T-helper 1 cell treated with Interleukin-12 subunit alpha and Interleukin-12 subunit beta and Interleukin-4 antibody, amounts not matched to agents 30 μg/mL and 1 μg/mL, for 36 hours (primary cell): ENCODE results near the gene POLR2C.

Experiments
- H3K27ac Mint-ChIP-seq: one replicate; pipeline ENCODE4 v1.8.0; 2021; ENCODE audit warnings: mild to moderate bottlenecking, mixed read lengths
- H3K27me3 Mint-ChIP-seq: one replicate; pipeline ENCODE4 v1.8.0; 2021; ENCODE audit warnings: low read depth, mixed read lengths
- H3K36me3 Mint-ChIP-seq: one replicate; pipeline ENCODE4 v1.8.0; 2021; ENCODE audit warnings: low read depth, mixed read lengths
- H3K4me1 Mint-ChIP-seq: one replicate; pipeline ENCODE4 v1.8.0; 2021; ENCODE audit warnings: low read depth, mixed read lengths
- H3K4me3 Mint-ChIP-seq: one replicate; pipeline ENCODE4 v1.8.0; 2021; ENCODE audit warnings: mild to moderate bottlenecking, moderate library complexity, mixed read lengths
- H3K9me3 Mint-ChIP-seq: one replicate; pipeline ENCODE4 v1.8.0; 2021; ENCODE audit warnings: mixed read lengths

POLR2C gene

GRCh38 chr16:57471852-57472664, 9.6 kb downstream of the POLR2C start:
- Mint-ChIP-seq H3K9me3 (no peaks in the 10 kb centered on the region), H3K27ac (no peak overlapping the region), H3K4me3 (no peak overlapping the region), H3K27me3 (no peaks in the 10 kb centered on the region), H3K36me3 (peaks cover 25% of the 10 kb centered on the region), H3K4me1 (peaks cover 12% of the 10 kb centered on the region)

DNA sequence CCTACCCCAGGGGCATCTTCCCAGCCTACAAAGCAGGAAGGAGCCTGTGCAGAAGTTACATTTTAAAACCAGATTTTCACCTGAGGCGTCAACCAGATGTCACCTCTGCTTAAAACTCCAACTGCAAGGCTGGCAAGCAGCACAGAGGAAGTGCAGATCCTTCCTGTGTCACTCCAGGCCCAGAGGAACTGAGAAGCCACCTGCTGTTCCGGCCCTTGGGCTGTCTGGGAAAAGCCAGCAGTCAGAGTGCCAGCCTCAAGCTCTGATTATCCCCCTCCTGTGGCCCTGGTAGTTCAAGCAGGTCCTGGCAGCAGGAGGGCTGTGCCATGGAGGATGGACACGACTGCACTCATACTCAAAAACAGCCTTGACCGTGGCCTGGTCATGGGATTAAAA, 10.2 kb downstream of the POLR2C start:
- Mint-ChIP-seq H3K36me3 (peaks cover 21% of the 10 kb centered on the region), H3K27me3 (no peaks in the 10 kb centered on the region), H3K9me3 (no peaks in the 10 kb centered on the region), H3K4me1 (peaks cover 12% of the 10 kb centered on the region), H3K4me3 (no peak overlapping the region), H3K27ac (no peak overlapping the region)

GRCh38 chr16:57473176-57473840, 10.8 kb downstream of the POLR2C start:
- Mint-ChIP-seq H3K9me3 (no peaks in the 10 kb centered on the region), H3K27ac (no peak overlapping the region), H3K27me3 (no peaks in the 10 kb centered on the region), H3K4me1 (peaks cover 12% of the 10 kb centered on the region), H3K4me3 (no peak overlapping the region), H3K36me3 (peaks cover 18% of the 10 kb centered on the region)

- peaks cover 12% of the 10 kb centered on the region for H3K36me3 Mint-ChIP-seq
- H3K9me3 Mint-ChIP-seq, result no peaks in the 10 kb centered on the region
- H3K4me3 Mint-ChIP-seq, result no peak overlapping the region
- H3K27ac Mint-ChIP-seq, result no peak overlapping the region
- H3K27me3 Mint-ChIP-seq, result peaks cover 3% of the 10 kb centered on the region
- H3K4me1 Mint-ChIP-seq, result peaks cover 12% of the 10 kb centered on the region
These were observed 11.4 kb downstream of the POLR2C start for GRCh38 chr16:57473906-57474305.

GRCh38 chr16:57474671-57475661, 12.5 kb downstream of the POLR2C start:
- peaks cover 7% of the 10 kb centered on the region for H3K36me3 Mint-ChIP-seq
- H3K9me3 Mint-ChIP-seq, result no peaks in the 10 kb centered on the region
- peak overlapping the region; percentile 46 for H3K27ac Mint-ChIP-seq
- H3K4me1 Mint-ChIP-seq, result peaks cover 15% of the 10 kb centered on the region
- H3K4me3 Mint-ChIP-seq, result no peak overlapping the region
- peaks cover 3% of the 10 kb centered on the region for H3K27me3 Mint-ChIP-seq

DNA sequence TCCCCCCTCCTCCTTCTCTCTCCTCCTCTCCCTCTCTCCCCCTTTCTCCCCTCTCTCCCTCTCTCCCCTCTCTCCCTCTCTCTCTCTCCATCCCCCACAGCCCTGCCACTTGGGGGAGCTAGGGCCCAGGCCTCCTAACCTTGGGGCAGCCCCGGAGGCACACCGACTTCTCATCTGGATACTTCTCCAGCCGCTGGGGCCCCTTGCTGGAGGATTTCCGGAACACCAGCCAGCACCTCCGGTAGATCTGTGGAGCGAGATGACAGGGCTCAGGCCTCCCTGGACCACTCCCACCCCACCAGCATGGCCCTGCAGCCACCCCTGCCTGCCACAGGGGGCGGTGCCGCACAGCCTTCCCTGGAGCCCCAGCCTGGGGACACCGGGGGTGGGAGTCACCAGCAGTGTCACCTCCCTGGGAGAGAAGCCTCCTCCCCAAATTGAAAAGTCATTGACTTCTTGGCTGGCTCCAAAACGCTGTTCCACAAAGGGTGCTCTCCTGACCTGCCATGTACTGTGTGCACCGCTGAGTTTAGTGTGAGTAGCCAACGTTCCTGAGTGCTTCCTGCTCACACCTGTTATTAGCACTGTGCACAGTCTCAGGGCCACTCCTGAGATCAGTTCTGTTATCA, 13.3 kb downstream of the POLR2C start:
- Mint-ChIP-seq H3K27ac (peak overlapping the region; percentile 63), H3K27me3 (peaks cover 3% of the 10 kb centered on the region), H3K9me3 (no peaks in the 10 kb centered on the region), H3K4me3 (no peak overlapping the region), H3K36me3 (peaks cover 4% of the 10 kb centered on the region), H3K4me1 (peaks cover 15% of the 10 kb centered on the region)

- Mint-ChIP-seq H3K27ac (peak overlapping the region; percentile 62), H3K9me3 (no peaks in the 10 kb centered on the region), H3K4me1 (peaks cover 15% of the 10 kb centered on the region)
These were observed 14.3 kb downstream of the POLR2C start for GRCh38 chr16:57476546-57477410.

DNA sequence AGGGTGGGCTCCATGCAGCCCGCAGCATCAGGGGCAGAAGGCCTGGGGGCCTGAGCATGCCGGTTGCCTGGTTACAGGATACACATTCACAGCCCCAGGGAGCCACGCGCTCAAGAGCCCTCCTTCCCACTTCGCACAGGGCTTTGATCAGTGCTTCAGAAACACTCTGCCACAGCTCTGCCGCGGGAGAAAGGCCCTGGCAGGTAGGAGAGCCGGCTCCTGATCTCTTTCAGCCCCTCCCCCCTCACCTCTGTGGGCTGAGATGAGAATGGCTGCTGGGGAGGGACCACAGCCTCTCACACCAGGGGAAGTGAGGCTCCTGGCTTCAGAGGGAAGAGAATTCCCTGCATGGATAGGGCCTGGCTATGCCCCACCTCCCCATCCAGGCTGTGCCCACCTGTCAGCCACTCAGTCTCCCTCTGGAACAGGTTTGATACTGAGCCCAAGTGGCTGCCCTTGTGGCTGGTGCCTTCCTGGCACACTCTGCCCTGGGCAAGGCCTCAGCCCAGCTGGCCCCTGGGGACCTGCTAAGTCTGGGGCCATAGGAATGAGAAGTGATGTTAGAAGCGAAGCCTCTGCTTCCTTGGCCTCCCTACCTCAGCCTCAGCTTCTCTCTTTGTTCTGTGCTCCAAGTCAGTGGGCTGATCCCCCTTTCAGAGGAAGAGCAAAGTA, 15.2 kb downstream of the POLR2C start:
- Mint-ChIP-seq H3K9me3 (no peaks in the 10 kb centered on the region), H3K36me3 (no peaks in the 10 kb centered on the region), H3K27me3 (peaks cover 3% of the 10 kb centered on the region), H3K27ac (no peak overlapping the region), H3K4me1 (peaks cover 11% of the 10 kb centered on the region), H3K4me3 (no peak overlapping the region)

More at GRCh38 chr16:57476546-57477410, 14.3 kb downstream of the POLR2C start:
- Mint-ChIP-seq H3K36me3 (peaks cover 4% of the 10 kb centered on the region), H3K27me3 (peaks cover 3% of the 10 kb centered on the region), H3K4me3 (no peak overlapping the region)

GRCh38 chr16:57478396-57479204, 16.1 kb downstream of the POLR2C start:
- Mint-ChIP-seq H3K27ac (no peak overlapping the region), H3K4me3 (no peak overlapping the region), H3K4me1 (peaks cover 11% of the 10 kb centered on the region), H3K36me3 (no peaks in the 10 kb centered on the region), H3K9me3 (no peaks in the 10 kb centered on the region), H3K27me3 (peaks cover 3% of the 10 kb centered on the region)

- Mint-ChIP-seq H3K4me1 (peaks cover 11% of the 10 kb centered on the region), H3K4me3 (no peak overlapping the region), H3K36me3 (no peaks in the 10 kb centered on the region), H3K27me3 (peaks cover 3% of the 10 kb centered on the region), H3K27ac (no peak overlapping the region), H3K9me3 (no peaks in the 10 kb centered on the region)
These were observed 16.9 kb downstream of the POLR2C start for GRCh38 chr16:57479205-57479975.

GRCh38 chr16:57479976-57480753, 17.7 kb downstream of the POLR2C start:
- Mint-ChIP-seq H3K9me3 (no peaks in the 10 kb centered on the region), H3K4me3 (no peak overlapping the region), H3K4me1 (peaks cover 11% of the 10 kb centered on the region), H3K27me3 (peaks cover 7% of the 10 kb centered on the region), H3K36me3 (no peaks in the 10 kb centered on the region), H3K27ac (no peak overlapping the region)
